Measurements from ENCODE around the gene USP24.

DNA sequence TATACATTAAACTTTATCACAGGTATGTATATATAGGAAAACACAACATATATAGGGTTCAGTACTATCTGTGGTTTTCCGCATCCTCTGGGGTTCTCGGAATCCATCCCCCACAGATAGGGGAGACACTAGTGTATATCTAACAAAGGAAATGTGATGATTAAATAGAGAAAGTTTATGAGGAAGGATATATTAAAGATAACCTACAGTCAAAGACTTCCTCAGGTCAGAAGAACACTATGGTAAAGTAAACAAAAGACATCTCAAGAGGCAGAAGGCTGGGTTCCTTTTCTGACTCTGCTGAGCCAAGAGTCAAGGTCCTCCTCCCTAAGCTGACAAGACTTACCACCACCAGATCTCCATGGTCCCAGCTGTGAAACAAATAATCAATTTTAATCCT, 12.1 kb downstream of the USP24 start:
- TF ChIP-seq, protein P1, sequence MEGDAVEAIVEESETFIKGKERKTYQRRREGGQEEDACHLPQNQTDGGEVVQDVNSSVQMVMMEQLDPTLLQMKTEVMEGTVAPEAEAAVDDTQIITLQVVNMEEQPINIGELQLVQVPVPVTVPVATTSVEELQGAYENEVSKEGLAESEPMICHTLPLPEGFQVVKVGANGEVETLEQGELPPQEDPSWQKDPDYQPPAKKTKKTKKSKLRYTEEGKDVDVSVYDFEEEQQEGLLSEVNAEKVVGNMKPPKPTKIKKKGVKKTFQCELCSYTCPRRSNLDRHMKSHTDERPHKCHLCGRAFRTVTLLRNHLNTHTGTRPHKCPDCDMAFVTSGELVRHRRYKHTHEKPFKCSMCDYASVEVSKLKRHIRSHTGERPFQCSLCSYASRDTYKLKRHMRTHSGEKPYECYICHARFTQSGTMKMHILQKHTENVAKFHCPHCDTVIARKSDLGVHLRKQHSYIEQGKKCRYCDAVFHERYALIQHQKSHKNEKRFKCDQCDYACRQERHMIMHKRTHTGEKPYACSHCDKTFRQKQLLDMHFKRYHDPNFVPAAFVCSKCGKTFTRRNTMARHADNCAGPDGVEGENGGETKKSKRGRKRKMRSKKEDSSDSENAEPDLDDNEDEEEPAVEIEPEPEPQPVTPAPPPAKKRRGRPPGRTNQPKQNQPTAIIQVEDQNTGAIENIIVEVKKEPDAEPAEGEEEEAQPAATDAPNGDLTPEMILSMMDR (IDR thresholded peaks at IDR 0.05) = no peak
- no peak for TF ChIP-seq POLR2A (IDR thresholded peaks at IDR 0.05)
